ENCODE results near the gene USP54.

USP54 gene

GRCh38 chr10:73590881-73591799 is at the start of gene USP54:
USP54 (minus strand) TSS chr10:73591342; CDS start chr10:73575658, 15,684 bp downstream.
- peak; percentile 25 for DNase-seq (ENCODE audit: extremely low spot score)
- ChIA-PET POLR2A (interaction anchor here (1.0 to 1.7 kb wide), 4 partner anchors 13 to 35 kb away, joined by 3 to 6 read pairs (median 4); no protein-coding TSS in a partner anchor), CTCF (interaction anchor here (0.6 kb wide), 1 partner anchor 188 kb away, joined by 4 read pairs; no protein-coding TSS in a partner anchor)
- TF ChIP-seq SUZ12 (IDR thresholded peaks at IDR 0.05) (no peak), SP1 (IDR thresholded peaks at IDR 0.05) (no peak), FOXK2 (IDR thresholded peaks at IDR 0.05) (no peak), NFRKB (IDR thresholded peaks at IDR 0.05) (no peak), ARNT (IDR thresholded peaks at IDR 0.05) (no peak), L3MBTL2 (conservative IDR thresholded peaks at IDR 0.05) (no peak), ZNF384 (IDR thresholded peaks at IDR 0.05) (no peak), CTBP1 (IDR thresholded peaks at IDR 0.05; ENCODE audit: borderline replicate concordance) (no peak), ELF4 (IDR thresholded peaks at IDR 0.05) (no peak), FOXA1 (IDR thresholded peaks at IDR 0.05) (no peak), BHLHE40 (IDR thresholded peaks at IDR 0.05; ENCODE audit: borderline replicate concordance) (no peak), TARDBP (IDR thresholded peaks at IDR 0.05) (no peak)

- CTCF ChIA-PET = no interaction called here
- TF ChIP-seq SUZ12 (IDR thresholded peaks at IDR 0.05) = no peak
- POLR2A ChIA-PET = interaction anchor here (1.1 kb wide), 1 partner anchor 12 kb away, joined by 4 read pairs; no protein-coding TSS in a partner anchor
- no peak for DNase-seq (ENCODE audit: extremely low spot score)
These were observed 48.1 kb upstream of the USP54 start for GRCh38 chr10:73639286-73639685.

- POLR2A ChIA-PET = interaction anchor here (1.0 to 2.8 kb wide), 2 partner anchors 9 to 10 kb away, joined by 3 to 9 read pairs; no protein-coding TSS in a partner anchor
- no peak for TF ChIP-seq HDGF (IDR thresholded peaks at IDR 0.05; ENCODE audit: borderline replicate concordance)
- TF ChIP-seq PKNOX1 (IDR thresholded peaks at IDR 0.05) = no peak
- no peak for TF ChIP-seq SP1 (IDR thresholded peaks at IDR 0.05)
- no peak for TF ChIP-seq L3MBTL2 (conservative IDR thresholded peaks at IDR 0.05)
- no peak for TF ChIP-seq CTBP1 (IDR thresholded peaks at IDR 0.05; ENCODE audit: borderline replicate concordance)
- TF ChIP-seq TARDBP (IDR thresholded peaks at IDR 0.05) = no peak
- no peak for TF ChIP-seq ELF4 (IDR thresholded peaks at IDR 0.05)
- TF ChIP-seq FOXM1 (IDR thresholded peaks at IDR 0.05; ENCODE audit: borderline replicate concordance) = no peak
- no peak for TF ChIP-seq SUZ12 (IDR thresholded peaks at IDR 0.05)
- TF ChIP-seq LEF1 (IDR thresholded peaks at IDR 0.05; ENCODE audit: borderline replicate concordance) = no peak
These were observed 44.6 kb upstream of the USP54 start for GRCh38 chr10:73635781-73636180.

GRCh38 chr10:73634421-73634820 is 43.3 kb upstream of the USP54 start:
- DNase-seq (ENCODE audit: extremely low spot score) = no peak
- TF ChIP-seq LEF1 (IDR thresholded peaks at IDR 0.05; ENCODE audit: borderline replicate concordance) (no peak), HDGF (IDR thresholded peaks at IDR 0.05; ENCODE audit: borderline replicate concordance) (no peak), CTBP1 (IDR thresholded peaks at IDR 0.05; ENCODE audit: borderline replicate concordance) (no peak), FOXK2 (IDR thresholded peaks at IDR 0.05) (no peak), PKNOX1 (IDR thresholded peaks at IDR 0.05) (no peak), BHLHE40 (IDR thresholded peaks at IDR 0.05; ENCODE audit: borderline replicate concordance) (no peak), TARDBP (IDR thresholded peaks at IDR 0.05) (no peak), SUZ12 (IDR thresholded peaks at IDR 0.05) (no peak), SP1 (IDR thresholded peaks at IDR 0.05) (no peak), ELF4 (IDR thresholded peaks at IDR 0.05) (no peak), L3MBTL2 (conservative IDR thresholded peaks at IDR 0.05) (no peak), FOXM1 (IDR thresholded peaks at IDR 0.05; ENCODE audit: borderline replicate concordance) (no peak), NFRKB (IDR thresholded peaks at IDR 0.05) (no peak), ARNT (IDR thresholded peaks at IDR 0.05) (no peak), ZNF384 (IDR thresholded peaks at IDR 0.05) (no peak), FOXA1 (IDR thresholded peaks at IDR 0.05) (no peak)
- CTCF ChIA-PET = no interaction called here
- POLR2A ChIA-PET = interaction anchor here (2.8 kb wide), 1 partner anchor 9 kb away, joined by 9 read pairs; no protein-coding TSS in a partner anchor

More at GRCh38 chr10:73635781-73636180, 44.6 kb upstream of the USP54 start:
- no peak for DNase-seq (ENCODE audit: extremely low spot score)
- CTCF ChIA-PET = no interaction called here

- CTCF ChIA-PET = interaction anchor here (0.6 kb wide), 1 partner anchor 1498 kb away, joined by 3 read pairs; no protein-coding TSS in a partner anchor
- POLR2A ChIA-PET = interaction anchor here (1.3 to 2.6 kb wide), 2 partner anchors 9 to 14 kb away, joined by 4 to 10 read pairs; no protein-coding TSS in a partner anchor
These were observed 38.0 kb upstream of the USP54 start for GRCh38 chr10:73629165-73629564.

GRCh38 chr10:73628405-73628804 is 37.3 kb upstream of the USP54 start:
- no peak for DNase-seq (ENCODE audit: extremely low spot score)
- ChIA-PET CTCF (interaction anchor here (0.7 kb wide), 1 partner anchor 9 kb away, joined by 3 read pairs; no protein-coding TSS in a partner anchor), POLR2A (interaction anchor here (0.5 to 2.6 kb wide), 3 partner anchors 9 to 940 kb away, joined by 3 to 10 read pairs (median 4); no protein-coding TSS in a partner anchor)
- no peak for TF ChIP-seq ELF4 (IDR thresholded peaks at IDR 0.05)
- TF ChIP-seq HDGF (IDR thresholded peaks at IDR 0.05; ENCODE audit: borderline replicate concordance) = no peak
- TF ChIP-seq PKNOX1 (IDR thresholded peaks at IDR 0.05) = no peak
- TF ChIP-seq SUZ12 (IDR thresholded peaks at IDR 0.05) = no peak
- TF ChIP-seq CTBP1 (IDR thresholded peaks at IDR 0.05; ENCODE audit: borderline replicate concordance) = no peak
- TF ChIP-seq FOXK2 (IDR thresholded peaks at IDR 0.05) = no peak
- TF ChIP-seq ZNF384 (IDR thresholded peaks at IDR 0.05) = no peak

More at GRCh38 chr10:73629165-73629564, 38.0 kb upstream of the USP54 start:
- no peak for DNase-seq (ENCODE audit: extremely low spot score)
- TF ChIP-seq ELF4 (IDR thresholded peaks at IDR 0.05) (no peak), LEF1 (IDR thresholded peaks at IDR 0.05; ENCODE audit: borderline replicate concordance) (no peak), FOXK2 (IDR thresholded peaks at IDR 0.05) (no peak), SP1 (IDR thresholded peaks at IDR 0.05) (no peak), FOXA1 (IDR thresholded peaks at IDR 0.05) (no peak), FOXM1 (IDR thresholded peaks at IDR 0.05; ENCODE audit: borderline replicate concordance) (no peak), ARNT (IDR thresholded peaks at IDR 0.05) (no peak), BHLHE40 (IDR thresholded peaks at IDR 0.05; ENCODE audit: borderline replicate concordance) (no peak), HDGF (IDR thresholded peaks at IDR 0.05; ENCODE audit: borderline replicate concordance) (no peak), NFRKB (IDR thresholded peaks at IDR 0.05) (no peak)

Measured in HEK293T (cell line).